GM13977 (cell line): ENCODE data around the gene SOX13.
"Not testable (repeated sequence)": the region's sequence is repeated elsewhere in the genome, so short reads cannot be mapped to it uniquely, and the experiment has no call there.

ENCODE experiments used
- DNase-seq: peaks from one replicate; pipeline ENCODE4 v3.0.0; 2012; ENCODE audit warnings: low spot score
- in situ Hi-C: fragments of 300-500 bp; cut with MboI; formaldehyde crosslinking; loops from one replicate; pipeline ENCODE4 v1.12.0; 2022; ENCODE audit warnings: low sequenced_read_pairs, low pct_unique_long_range_greater_than_20kb, mixed read lengths, inconsistent platforms; ENCODE audit not compliant: unreplicated experiment
- TF ChIP-seq, protein P1 (sequence below): IDR thresholded peaks from 2 replicates; pipeline ENCODE4 v1.5.1; 2012; ENCODE audit warnings: mild to moderate bottlenecking, control low read depth; ENCODE audit not compliant: insufficient read depth; ENCODE audit errors: extremely low read depth, missing control alignments

SOX13 gene

DNA sequence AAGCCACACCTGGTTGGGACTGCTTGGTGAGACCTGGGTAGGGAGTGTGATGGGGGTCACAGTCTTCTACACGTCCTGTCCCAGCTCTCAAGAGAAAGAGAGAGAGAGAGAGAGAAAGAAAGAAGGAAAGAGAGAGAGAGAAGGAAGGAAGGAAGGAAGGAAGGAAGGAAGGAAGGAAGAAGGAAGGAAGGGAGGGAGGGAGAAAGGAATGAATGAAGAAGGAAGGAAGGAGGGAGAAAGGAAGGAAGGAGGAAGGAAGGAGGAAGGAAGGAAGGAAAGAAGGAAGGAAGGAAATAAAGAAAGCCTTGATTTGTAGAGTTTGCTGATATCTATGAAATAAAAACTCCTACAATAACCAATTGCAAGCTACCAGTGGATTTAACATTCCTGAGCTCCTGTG lies 28.5 kb upstream of the SOX13 start:
- in situ Hi-C loops = no loop called here
- TF ChIP-seq, protein P1, sequence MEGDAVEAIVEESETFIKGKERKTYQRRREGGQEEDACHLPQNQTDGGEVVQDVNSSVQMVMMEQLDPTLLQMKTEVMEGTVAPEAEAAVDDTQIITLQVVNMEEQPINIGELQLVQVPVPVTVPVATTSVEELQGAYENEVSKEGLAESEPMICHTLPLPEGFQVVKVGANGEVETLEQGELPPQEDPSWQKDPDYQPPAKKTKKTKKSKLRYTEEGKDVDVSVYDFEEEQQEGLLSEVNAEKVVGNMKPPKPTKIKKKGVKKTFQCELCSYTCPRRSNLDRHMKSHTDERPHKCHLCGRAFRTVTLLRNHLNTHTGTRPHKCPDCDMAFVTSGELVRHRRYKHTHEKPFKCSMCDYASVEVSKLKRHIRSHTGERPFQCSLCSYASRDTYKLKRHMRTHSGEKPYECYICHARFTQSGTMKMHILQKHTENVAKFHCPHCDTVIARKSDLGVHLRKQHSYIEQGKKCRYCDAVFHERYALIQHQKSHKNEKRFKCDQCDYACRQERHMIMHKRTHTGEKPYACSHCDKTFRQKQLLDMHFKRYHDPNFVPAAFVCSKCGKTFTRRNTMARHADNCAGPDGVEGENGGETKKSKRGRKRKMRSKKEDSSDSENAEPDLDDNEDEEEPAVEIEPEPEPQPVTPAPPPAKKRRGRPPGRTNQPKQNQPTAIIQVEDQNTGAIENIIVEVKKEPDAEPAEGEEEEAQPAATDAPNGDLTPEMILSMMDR = no peak
- DNase-seq = no peak

DNA sequence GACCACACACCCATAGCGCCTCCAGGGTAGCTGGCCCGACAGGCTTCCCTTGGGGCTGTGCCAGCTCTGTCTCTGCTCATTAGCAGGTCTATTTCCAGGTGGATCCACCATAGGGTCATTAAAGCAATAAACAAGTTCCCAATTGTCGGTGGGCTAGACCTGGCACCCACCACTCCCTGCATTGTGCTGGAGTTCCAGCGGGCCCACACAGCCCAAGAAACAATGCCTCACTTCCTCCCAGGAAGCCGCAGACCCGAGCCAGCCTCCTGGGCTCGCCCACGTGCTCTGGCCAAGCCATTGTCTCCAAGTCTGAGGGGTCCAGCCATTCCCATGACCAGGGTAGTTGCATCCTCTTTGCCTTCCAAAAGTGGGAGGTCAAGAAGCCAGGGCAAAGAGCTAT lies 27.5 kb upstream of the SOX13 start:
- TF ChIP-seq, protein P1 = no peak
- DNase-seq = no peak
- in situ Hi-C loops = no loop called here

DNA sequence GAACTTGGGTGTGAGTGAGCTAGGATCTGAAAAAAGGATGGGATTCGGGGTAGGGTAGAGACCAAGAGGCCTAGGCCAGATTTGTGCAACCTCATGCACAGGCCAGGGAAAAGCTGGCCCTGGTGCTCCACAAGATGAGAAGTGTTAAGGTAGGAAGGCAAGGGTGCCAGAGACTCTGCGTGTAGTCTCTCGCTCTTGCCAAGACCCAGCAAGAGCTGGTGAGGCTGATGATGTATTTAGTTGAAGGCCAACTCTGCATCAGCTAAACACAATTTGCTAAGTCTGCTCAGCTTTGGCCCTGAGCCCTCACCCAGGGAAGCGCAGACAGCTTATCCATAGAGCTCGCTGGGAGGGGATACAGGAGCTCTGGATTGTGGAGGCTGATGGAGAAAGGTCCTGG lies 26.6 kb upstream of the SOX13 start:
- in situ Hi-C loops = no loop called here
- TF ChIP-seq, protein P1 = no peak

DNA sequence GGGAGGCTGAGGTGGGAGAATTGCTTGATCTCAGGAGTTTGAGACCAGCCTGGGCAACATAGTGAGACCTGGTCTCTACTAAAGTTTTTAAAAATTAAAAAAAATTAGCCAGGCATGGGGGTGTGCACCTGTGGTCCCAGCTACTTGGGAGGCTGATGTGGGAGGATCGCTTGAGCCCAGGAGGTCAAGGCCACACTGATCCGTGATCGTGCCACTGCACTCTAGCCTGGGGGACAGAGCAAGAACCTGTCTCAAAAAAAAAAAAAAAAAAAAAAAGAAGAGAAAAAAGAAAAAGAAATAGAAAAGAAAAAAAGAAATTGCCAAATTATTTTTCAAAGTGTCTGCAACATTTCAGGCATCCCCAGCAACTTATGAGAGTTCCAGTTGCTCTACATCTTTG lies 24.1 kb upstream of the SOX13 start:
- in situ Hi-C loops, DNase-seq: not testable (repeated sequence)

More for the DNA sequence above, 26.6 kb upstream of the SOX13 start:
- DNase-seq = no peak

DNA sequence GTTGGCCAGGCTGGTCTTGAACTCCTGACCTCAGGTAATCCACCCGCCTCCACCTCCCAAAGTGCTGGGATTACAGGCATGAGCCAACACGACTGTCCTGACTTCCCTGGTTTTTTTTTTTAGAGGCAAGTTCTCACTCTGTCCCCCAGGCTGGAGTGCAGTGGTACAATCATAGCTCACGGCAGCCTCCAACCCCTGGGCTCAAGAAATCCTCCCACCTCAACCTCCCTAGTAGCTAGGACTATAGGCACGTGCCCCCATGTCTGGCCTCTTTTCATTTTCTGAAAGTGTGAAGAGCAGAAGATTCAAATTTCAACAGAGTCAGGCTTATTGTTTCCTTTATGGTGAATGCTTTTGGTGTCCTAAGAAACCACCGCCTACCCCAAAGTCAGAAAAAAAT lies 21.7 kb upstream of the SOX13 start:
- DNase-seq = no peak
- TF ChIP-seq, protein P1 = no peak

DNA sequence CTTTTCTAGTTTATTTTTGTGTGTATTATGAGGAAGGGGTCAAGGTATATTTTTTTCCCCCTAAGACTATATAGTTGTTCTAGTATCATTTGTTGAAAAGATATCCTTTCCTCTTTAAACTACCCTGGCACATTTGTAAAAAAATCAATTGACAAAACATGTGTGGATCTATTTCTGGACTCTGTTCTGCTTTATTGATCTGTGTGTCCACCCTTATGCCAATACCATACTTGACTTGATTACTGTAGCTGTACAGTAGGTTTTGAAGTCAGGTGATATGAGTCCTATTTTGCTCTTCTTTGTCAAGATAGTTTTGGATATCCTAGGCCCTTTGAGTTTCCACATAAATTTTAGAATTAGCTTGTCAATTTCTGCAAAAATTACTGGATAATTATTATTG lies 21.2 kb upstream of the SOX13 start:
- in situ Hi-C loops = no loop called here
- no peak for DNase-seq
- TF ChIP-seq, protein P1 = no peak

More for the DNA sequence above, 21.7 kb upstream of the SOX13 start:
- in situ Hi-C loops = no loop called here

DNA sequence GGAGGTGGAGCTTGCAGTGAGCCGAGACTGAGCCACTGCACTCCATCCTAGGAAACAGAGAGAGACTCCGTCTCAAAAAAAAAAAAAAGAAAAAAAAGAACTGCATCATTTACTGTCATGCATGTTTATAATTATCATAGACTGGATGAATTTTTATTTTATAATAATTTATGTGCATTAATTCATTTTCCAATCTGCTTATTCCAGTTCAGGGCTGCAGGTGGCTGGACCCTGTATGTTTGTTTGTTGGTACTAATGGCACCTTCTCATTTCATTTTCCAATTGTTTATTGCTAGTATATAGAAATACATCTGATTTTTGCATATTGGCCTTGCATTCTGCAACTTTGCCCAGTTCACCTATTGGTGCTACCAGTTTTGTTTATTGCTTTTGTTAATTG lies 19.0 kb upstream of the SOX13 start:
- in situ Hi-C loops = no loop called here
- TF ChIP-seq, protein P1 = no peak
- no peak for DNase-seq

DNA sequence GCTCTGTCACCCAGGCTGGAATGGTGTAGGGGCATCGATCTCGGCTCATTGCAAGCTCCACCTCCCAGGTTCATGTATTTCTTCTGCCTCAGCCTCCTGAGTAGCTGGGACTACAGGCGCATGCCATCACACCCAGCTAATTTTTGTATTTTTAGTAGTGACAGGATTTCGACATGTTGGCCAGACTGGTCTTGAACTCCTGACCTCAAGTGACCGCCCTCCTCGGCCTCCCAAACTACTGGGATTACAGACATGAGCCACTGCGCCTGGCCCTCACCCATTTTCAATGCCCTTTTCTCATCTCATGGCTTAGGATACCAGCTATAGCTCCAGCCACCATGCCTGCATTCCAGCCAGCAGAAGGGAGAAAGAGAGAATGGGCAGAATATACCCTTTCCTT lies 12.9 kb upstream of the SOX13 start:
- in situ Hi-C loops = no loop called here
- DNase-seq = no peak
- TF ChIP-seq, protein P1 = no peak
